SK-N-SH (cell line): Measurements from ENCODE around the gene PRKX. TPM values are rescaled to one million over a fixed set of nuclear protein-coding genes. Genes with fewer than 3 reads are reported as not detected.

ENCODE experiments used
- CTCF ChIA-PET: fragments of 300-600, 350-600 bp; formaldehyde crosslinking; extraction: SDS; loops from one replicate; lab custom pipeline; 2021; lab: Yijun Ruan, JAX
- POLR2A ChIA-PET: fragments of 350-600 bp; sonication (Branson Sonifier 250); formaldehyde crosslinking; extraction: SDS; loops from one replicate; lab custom pipeline; 2020; ENCODE audit warnings: antibody characterized with exemption, inconsistent platforms; lab: Yijun Ruan, JAX
- DNase-seq: peaks from one replicate; pipeline ENCODE4 v3.0.0; 2012
- H2AFZ ChIP-seq: fragments of 200-600 bp; sonication (generic); 2 replicates; pipeline ENCODE4 v1.8.1; 2016; ENCODE audit warnings: antibody characterized with exemption, mild to moderate bottlenecking, low read depth
- H3F3A ChIP-seq: fragments of 200-600 bp; sonication (generic); replicated peaks from 2 replicates; pipeline ENCODE3; 2016; ENCODE audit warnings: antibody characterized with exemption, mild to moderate bottlenecking; ENCODE audit not compliant: insufficient read depth
- H3K27ac ChIP-seq, 2 experiments: fragments of 200-500 bp in 1 of 2; fragments of 200-600 bp in 1 of 2; sonication (Bioruptor generic) in 1 of 2; sonication (generic), shearing (Covaris generic) in 1 of 2; 2 replicates each; pipeline versions ENCODE4 v1.5.1 to v1.6.1; 2014 to 2016; ENCODE audit warnings: low read depth in 2 of 2, inconsistent platforms in 1 of 2, low read length in 1 of 2, mild to moderate bottlenecking in 1 of 2, mixed read lengths in 1 of 2
- H3K27me3 ChIP-seq: fragments of 200-600 bp; sonication (generic), shearing (Covaris generic); 2 replicates; pipeline ENCODE4 v1.6.1; 2016; ENCODE audit warnings: mixed run types; ENCODE audit not compliant: insufficient read depth
- H3K36me3 ChIP-seq, 2 experiments: fragments of 200-500 bp in 1 of 2; fragments of 200-600 bp in 1 of 2; sonication (Bioruptor generic) in 1 of 2; sonication (generic) in 1 of 2; replicated peaks in 1 of 2; 2 replicates each; pipeline versions ENCODE3 to v1.5.1; 2014 to 2016; ENCODE audit warnings: low read length in 1 of 2, mild to moderate bottlenecking in 1 of 2; ENCODE audit not compliant: insufficient read depth in 2 of 2, control insufficient read depth in 1 of 2
- H3K4me1 ChIP-seq, 2 experiments: fragments of 200-500 bp in 1 of 2; fragments of 200-600 bp in 1 of 2; sonication (Bioruptor generic) in 1 of 2; sonication (generic), shearing (Covaris generic) in 1 of 2; 2 replicates each; pipeline versions ENCODE4 v1.5.1 to v1.6.1; 2014 to 2016; ENCODE audit warnings: low read depth in 1 of 2, low read length in 1 of 2, mixed run types in 1 of 2; ENCODE audit not compliant: insufficient read depth in 2 of 2, control insufficient read depth in 1 of 2
- H3K4me2 ChIP-seq: fragments of 200-600 bp; sonication (generic), shearing (Covaris generic); 2 replicates; pipeline ENCODE4 v1.6.1; 2017; ENCODE audit warnings: mixed run types
- H3K4me3 ChIP-seq, 2 experiments: fragments of 200-500 bp in 1 of 2; fragments of 200-600 bp in 1 of 2; sonication (Bioruptor generic) in 1 of 2; sonication (generic), shearing (Covaris generic) in 1 of 2; 2 replicates each; pipeline versions ENCODE4 v1.5.1 to v1.8.1; 2014 to 2016; ENCODE audit warnings: low read depth in 2 of 2, inconsistent platforms in 1 of 2, low read length in 1 of 2, mild to moderate bottlenecking in 1 of 2, mixed read lengths in 1 of 2, moderate library complexity in 1 of 2
- H3K79me2 ChIP-seq: fragments of 200-600 bp; sonication (generic); 2 replicates; pipeline ENCODE4 v1.8.1; 2017; ENCODE audit warnings: mild to moderate bottlenecking; ENCODE audit not compliant: insufficient read depth
- H3K9ac ChIP-seq: fragments of 200-600 bp; sonication (generic); 2 replicates; pipeline ENCODE4 v1.6.1; 2017; ENCODE audit warnings: mixed run types
- H3K9me2 ChIP-seq: fragments of 200-600 bp; sonication (generic); 2 replicates; pipeline ENCODE4 v1.6.1; 2017; ENCODE audit warnings: mixed run types
- H3K9me3 ChIP-seq: fragments of 200-600 bp; sonication (generic); 2 replicates; pipeline ENCODE4 v1.6.1; 2017; ENCODE audit warnings: mixed run types, mild to moderate bottlenecking, moderate library complexity
- H4K20me1 ChIP-seq: fragments of 200-600 bp; sonication (generic); 2 replicates; pipeline ENCODE4 v1.6.1; 2017; ENCODE audit warnings: mild to moderate bottlenecking, mixed run types; ENCODE audit not compliant: insufficient read depth
- CHD2 ChIP-seq: fragments of 150-350 bp; IDR thresholded peaks from 2 replicates; pipeline ENCODE4 v1.6.1; 2018; ENCODE audit warnings: low read length; ENCODE audit not compliant: partially characterized antibody
- EP300 ChIP-seq, 2 experiments: IDR thresholded peaks; 2 replicates each; pipeline versions ENCODE4 v1.4.0 to v1.6.1; 2012; ENCODE audit warnings: borderline replicate concordance in 1 of 2, low read depth in 1 of 2, low read length in 1 of 2
- GABPA ChIP-seq: IDR thresholded peaks from 2 replicates; pipeline ENCODE4 v1.4.0; 2012; ENCODE audit warnings: low read depth, mild to moderate bottlenecking
- GATA2 ChIP-seq: sonication (generic); formaldehyde crosslinking; IDR thresholded peaks from 2 replicates; pipeline ENCODE4 v1.5.0; 2020; ENCODE audit warnings: mild to moderate bottlenecking, missing genetic modification reagents
- MEF2A ChIP-seq: IDR thresholded peaks from 2 replicates; pipeline ENCODE4 v1.4.0; 2012; ENCODE audit warnings: low read depth, borderline replicate concordance
- RFX5 ChIP-seq: IDR thresholded peaks from 2 replicates; pipeline ENCODE4 v1.6.1; 2012; ENCODE audit warnings: mild to moderate bottlenecking, improper control_type of control experiment, low read length
- RXRA ChIP-seq: IDR thresholded peaks from 2 replicates; pipeline ENCODE4 v1.4.0; 2012; ENCODE audit warnings: low read depth, mild to moderate bottlenecking, borderline replicate concordance
- SMC3 ChIP-seq: IDR thresholded peaks from 2 replicates; pipeline ENCODE4 v1.6.1; 2012; ENCODE audit warnings: low read depth, low read length, improper control_type of control experiment
- TAF1 ChIP-seq: IDR thresholded peaks from 2 replicates; pipeline ENCODE4 v1.6.1; 2012; ENCODE audit warnings: low read depth, mild to moderate bottlenecking, low read length, moderate library complexity, borderline replicate concordance
- TEAD4 ChIP-seq: IDR thresholded peaks from 2 replicates; pipeline ENCODE4 v1.4.0; 2012; ENCODE audit warnings: mild to moderate bottlenecking, borderline replicate concordance; ENCODE audit not compliant: insufficient read depth
- YY1 ChIP-seq: IDR thresholded peaks from 2 replicates; pipeline ENCODE4 v1.4.0; 2012; ENCODE audit warnings: low read depth, mild to moderate bottlenecking
- WGBS: methylation state at CpG from one replicate; pipeline ENCODE4 v1.1.6; 2017; ENCODE audit warnings: low lambda C conversion rate; 5-methylcytosine and 5-hydroxymethylcytosine counted together
- polyA plus RNA-seq, 3 experiments: library from polyadenylated mRNA; depleted of rRNA; stranded (reverse); fragments of >200 nt; gene quantifications; 2 replicates each; pipeline ENCODE4 v1.2.3, GENCODE V29; 2012
- TF ChIP-seq, protein P1 (sequence below): IDR thresholded peaks from 2 replicates; pipeline ENCODE4; 2012
- TF ChIP-seq, protein P2 (sequence below): IDR thresholded peaks from 2 replicates; pipeline ENCODE4 v1.4.0; 2012; ENCODE audit warnings: low read depth
- TF ChIP-seq, protein P3 (sequence below): IDR thresholded peaks from 2 replicates; pipeline ENCODE4 v1.6.1; 2012; ENCODE audit warnings: mild to moderate bottlenecking, low read depth, low read length, moderate library complexity

PRKX gene
- polyA plus RNA-seq, 1 of the 3 experiments (the other 2 are of a cell fraction), result 6.5 TPM

DNA sequence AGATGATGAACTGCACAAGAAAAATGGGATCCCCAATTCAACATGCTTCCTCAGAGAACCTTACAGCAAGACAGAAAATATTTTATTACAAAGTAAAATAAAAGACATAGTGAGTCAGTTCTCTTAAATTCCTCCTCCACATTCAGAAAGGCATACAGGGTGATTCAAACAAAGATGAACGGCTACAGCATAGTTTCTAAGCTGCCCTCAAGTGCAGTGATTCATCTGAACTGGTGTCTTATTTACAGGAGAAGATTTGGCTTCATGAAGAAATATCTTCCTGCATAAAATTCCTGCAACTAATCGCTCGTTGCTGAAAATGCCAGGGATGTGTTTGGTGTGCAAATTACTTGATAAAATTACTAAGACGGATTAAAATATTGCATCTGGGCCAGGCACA lies 103.6 kb downstream of the PRKX start:
- no peaks in the 10 kb centered on the region for H3K9me2 ChIP-seq
- H3K9ac ChIP-seq, result no peak overlapping the region
- H3K79me2 ChIP-seq, result no peaks in the 10 kb centered on the region
- no peaks in the 10 kb centered on the region for H3K9me3 ChIP-seq
- TF ChIP-seq GATA2 (CRISPR knock-in tag) (no peak), YY1 (no peak), RFX5 (no peak), TEAD4 (no peak), GABPA (no peak), MEF2A (no peak), SMC3 (no peak), RXRA (no peak), CHD2 (no peak), TAF1 (no peak), EP300 (IDR thresholded peaks at IDR 0.05; ENCODE audit: borderline replicate concordance in 1 of 2, low read depth in 1 of 2, low read length in 1 of 2) (no peak)
- TF ChIP-seq, protein P1, sequence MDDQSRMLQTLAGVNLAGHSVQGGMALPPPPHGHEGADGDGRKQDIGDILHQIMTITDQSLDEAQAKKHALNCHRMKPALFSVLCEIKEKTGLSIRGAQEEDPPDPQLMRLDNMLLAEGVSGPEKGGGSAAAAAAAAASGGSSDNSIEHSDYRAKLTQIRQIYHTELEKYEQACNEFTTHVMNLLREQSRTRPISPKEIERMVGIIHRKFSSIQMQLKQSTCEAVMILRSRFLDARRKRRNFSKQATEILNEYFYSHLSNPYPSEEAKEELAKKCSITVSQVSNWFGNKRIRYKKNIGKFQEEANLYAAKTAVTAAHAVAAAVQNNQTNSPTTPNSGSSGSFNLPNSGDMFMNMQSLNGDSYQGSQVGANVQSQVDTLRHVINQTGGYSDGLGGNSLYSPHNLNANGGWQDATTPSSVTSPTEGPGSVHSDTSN, result no peak
- TF ChIP-seq, protein P2, sequence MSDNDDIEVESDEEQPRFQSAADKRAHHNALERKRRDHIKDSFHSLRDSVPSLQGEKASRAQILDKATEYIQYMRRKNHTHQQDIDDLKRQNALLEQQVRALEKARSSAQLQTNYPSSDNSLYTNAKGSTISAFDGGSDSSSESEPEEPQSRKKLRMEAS, result no peak
- TF ChIP-seq, protein P3, sequence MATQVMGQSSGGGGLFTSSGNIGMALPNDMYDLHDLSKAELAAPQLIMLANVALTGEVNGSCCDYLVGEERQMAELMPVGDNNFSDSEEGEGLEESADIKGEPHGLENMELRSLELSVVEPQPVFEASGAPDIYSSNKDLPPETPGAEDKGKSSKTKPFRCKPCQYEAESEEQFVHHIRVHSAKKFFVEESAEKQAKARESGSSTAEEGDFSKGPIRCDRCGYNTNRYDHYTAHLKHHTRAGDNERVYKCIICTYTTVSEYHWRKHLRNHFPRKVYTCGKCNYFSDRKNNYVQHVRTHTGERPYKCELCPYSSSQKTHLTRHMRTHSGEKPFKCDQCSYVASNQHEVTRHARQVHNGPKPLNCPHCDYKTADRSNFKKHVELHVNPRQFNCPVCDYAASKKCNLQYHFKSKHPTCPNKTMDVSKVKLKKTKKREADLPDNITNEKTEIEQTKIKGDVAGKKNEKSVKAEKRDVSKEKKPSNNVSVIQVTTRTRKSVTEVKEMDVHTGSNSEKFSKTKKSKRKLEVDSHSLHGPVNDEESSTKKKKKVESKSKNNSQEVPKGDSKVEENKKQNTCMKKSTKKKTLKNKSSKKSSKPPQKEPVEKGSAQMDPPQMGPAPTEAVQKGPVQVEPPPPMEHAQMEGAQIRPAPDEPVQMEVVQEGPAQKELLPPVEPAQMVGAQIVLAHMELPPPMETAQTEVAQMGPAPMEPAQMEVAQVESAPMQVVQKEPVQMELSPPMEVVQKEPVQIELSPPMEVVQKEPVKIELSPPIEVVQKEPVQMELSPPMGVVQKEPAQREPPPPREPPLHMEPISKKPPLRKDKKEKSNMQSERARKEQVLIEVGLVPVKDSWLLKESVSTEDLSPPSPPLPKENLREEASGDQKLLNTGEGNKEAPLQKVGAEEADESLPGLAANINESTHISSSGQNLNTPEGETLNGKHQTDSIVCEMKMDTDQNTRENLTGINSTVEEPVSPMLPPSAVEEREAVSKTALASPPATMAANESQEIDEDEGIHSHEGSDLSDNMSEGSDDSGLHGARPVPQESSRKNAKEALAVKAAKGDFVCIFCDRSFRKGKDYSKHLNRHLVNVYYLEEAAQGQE, result no peak
- no peaks in the 10 kb centered on the region for H3F3A ChIP-seq
- H3K4me3 ChIP-seq, result no peak overlapping the region
- POLR2A ChIA-PET, result no interaction called here
- WGBS, result 30% methylated on average over 4 of the region's 4 CpGs
- no peak for DNase-seq
- no peak overlapping the region for H2AFZ ChIP-seq
- H3K4me1 ChIP-seq, result no peaks in the 10 kb centered on the region
- H3K27me3 ChIP-seq, result no peaks in the 10 kb centered on the region
- no peaks in the 10 kb centered on the region for H3K36me3 ChIP-seq
- no peak overlapping the region for H3K4me2 ChIP-seq
- CTCF ChIA-PET, result no interaction called here
- no peaks in the 10 kb centered on the region for H4K20me1 ChIP-seq
- H3K27ac ChIP-seq, result peak overlapping the region in 1 of 2 experiments; percentile 27; a peak in 1 of 4 replicates
